Astrocyte of the cerebellum (primary cell): Measurements from ENCODE around the gene IL13RA2.

Experiments
- DNase-seq: peaks from one replicate; pipeline ENCODE4 v3.0.0-alpha.2; 2011; ENCODE audit warnings: low read depth
- H3K4me3 ChIP-seq: 2 replicates; pipeline ENCODE4 v1.5.1; 2011; ENCODE audit warnings: mild to moderate bottlenecking, low read depth, low read length, moderate library complexity
- CTCF ChIP-seq: IDR thresholded peaks from 2 replicates; pipeline ENCODE4 v1.5.1; 2012; ENCODE audit warnings: low read length, low read depth, moderate library complexity, mild to moderate bottlenecking; ENCODE audit errors: missing control alignments
- in situ Hi-C: cut with HindIII; loops from 2 replicates; pipeline ENCODE4 v1.10.0; 2017; ENCODE audit warnings: low sequenced_read_pairs

IL13RA2 gene

GRCh38 chrX:115018040-115018647 is 728 bp upstream of the IL13RA2 start:
- TF ChIP-seq CTCF: no peak
- DNase-seq: no peak

GRCh38 chrX:115013705-115014104 is 3.7 kb downstream of the IL13RA2 start:
- in situ Hi-C loops: no loop called here
- H3K4me3 ChIP-seq: no peak overlapping the region
- no peak for TF ChIP-seq CTCF
- DNase-seq: no peak

More at GRCh38 chrX:115018040-115018647, 728 bp upstream of the IL13RA2 start:
- in situ Hi-C loops: no loop called here
- H3K4me3 ChIP-seq: no peak overlapping the region

GRCh38 chrX:115011428-115011827 is 6.0 kb downstream of the IL13RA2 start:
- TF ChIP-seq CTCF: no peak
- DNase-seq: no peak
- H3K4me3 ChIP-seq: no peak overlapping the region
- in situ Hi-C loops: no loop called here

GRCh38 chrX:114999906-115000305 is 17.5 kb downstream of the IL13RA2 start:
- TF ChIP-seq CTCF: no peak
- in situ Hi-C loops: no loop called here
- DNase-seq: no peak
- no peak overlapping the region for H3K4me3 ChIP-seq

- in situ Hi-C loops: no loop called here
These were observed 19.6 kb downstream of the IL13RA2 start for GRCh38 chrX:114997779-114998178.

GRCh38 chrX:114985967-114986592 is 31.3 kb downstream of the IL13RA2 start:
- no peak overlapping the region for H3K4me3 ChIP-seq
- DNase-seq: no peak
- in situ Hi-C loops: no loop called here
- no peak for TF ChIP-seq CTCF

More at GRCh38 chrX:114997779-114998178, 19.6 kb downstream of the IL13RA2 start:
- no peak for TF ChIP-seq CTCF
- H3K4me3 ChIP-seq: no peak overlapping the region
- DNase-seq: no peak

GRCh38 chrX:114976292-114976691 is 41.1 kb downstream of the IL13RA2 start:
- TF ChIP-seq CTCF: no peak
- in situ Hi-C loops: no loop called here
- DNase-seq: no peak
- no peak overlapping the region for H3K4me3 ChIP-seq
